OCI-LY3 (cell line): ENCODE data around the gene INPP5A.

Experiments used
- H2AFZ ChIP-seq: fragments of 200-600, 300-600 bp; shearing (Covaris generic); 2 replicates; pipeline ENCODE4 v1.6.0; 2014; ENCODE audit warnings: antibody characterized with exemption, low read depth, low read length
- H3K27ac ChIP-seq: fragments of 200-600, 300-600 bp; sonication (generic); 2 replicates; pipeline ENCODE4 v1.5.1; 2014; ENCODE audit warnings: mild to moderate bottlenecking, low read length, moderate library complexity, mixed read lengths
- H3K27me3 ChIP-seq: fragments of 200-600, 300-600 bp; sonication (generic); 2 replicates; pipeline ENCODE4 v1.6.1; 2014; ENCODE audit warnings: low read depth, low read length, mixed read lengths
- H3K36me3 ChIP-seq: fragments of 200-600, 300-600 bp; sonication (generic); replicated peaks from 2 replicates; pipeline ENCODE3; 2014; ENCODE audit warnings: low read depth, low read length, mixed read lengths
- H3K4me1 ChIP-seq: fragments of 300-600, 200-600 bp; sonication (generic); 2 replicates; pipeline ENCODE4 v1.6.1; 2014; ENCODE audit warnings: low read length, mixed read lengths
- H3K4me2 ChIP-seq: fragments of 200-600, 300-600 bp; sonication (generic); 2 replicates; pipeline ENCODE4 v1.6.1; 2014; ENCODE audit warnings: low read length, mixed read lengths
- H3K4me3 ChIP-seq: fragments of 300-600, 200-600 bp; sonication (generic); 2 replicates; pipeline ENCODE4 v1.5.1; 2014; ENCODE audit warnings: antibody characterized with exemption, mild to moderate bottlenecking, low read length, moderate library complexity
- H3K79me2 ChIP-seq: fragments of 300-600, 200-600 bp; shearing (Covaris generic); 2 replicates; pipeline ENCODE4 v1.6.1; 2014; ENCODE audit warnings: mild to moderate bottlenecking, low read length, mixed read lengths
- H3K9ac ChIP-seq: fragments of 300-600, 200-600 bp; shearing (Covaris generic); 2 replicates; pipeline ENCODE4 v1.6.0; 2014; ENCODE audit warnings: mild to moderate bottlenecking, low read length, moderate library complexity
- H3K9me3 ChIP-seq: fragments of 200-600, 300-600 bp; shearing (Covaris generic); 2 replicates; pipeline ENCODE4 v1.6.1; 2014; ENCODE audit warnings: low read length, mixed read lengths; ENCODE audit not compliant: insufficient read depth
- H4K20me1 ChIP-seq: fragments of 200-600, 300-600 bp; sonication (generic); 2 replicates; pipeline ENCODE4 v1.6.1; 2016; ENCODE audit warnings: low read length, mixed read lengths; ENCODE audit not compliant: insufficient read depth
- EZH2phosphoT487 ChIP-seq: fragments of 200-600 bp; shearing (Covaris generic); IDR thresholded peaks from 2 replicates; pipeline ENCODE4 v1.6.1; 2018; ENCODE audit warnings: antibody characterized with exemption, mixed run types, low read depth
- TF ChIP-seq, protein P1 (sequence below): fragments of 200-600, 300-600 bp; sonication (generic); IDR thresholded peaks from 2 replicates; pipeline ENCODE4 v1.5.1; 2014; ENCODE audit warnings: antibody characterized with exemption, low read length, low read depth

Gene INPP5A

DNA sequence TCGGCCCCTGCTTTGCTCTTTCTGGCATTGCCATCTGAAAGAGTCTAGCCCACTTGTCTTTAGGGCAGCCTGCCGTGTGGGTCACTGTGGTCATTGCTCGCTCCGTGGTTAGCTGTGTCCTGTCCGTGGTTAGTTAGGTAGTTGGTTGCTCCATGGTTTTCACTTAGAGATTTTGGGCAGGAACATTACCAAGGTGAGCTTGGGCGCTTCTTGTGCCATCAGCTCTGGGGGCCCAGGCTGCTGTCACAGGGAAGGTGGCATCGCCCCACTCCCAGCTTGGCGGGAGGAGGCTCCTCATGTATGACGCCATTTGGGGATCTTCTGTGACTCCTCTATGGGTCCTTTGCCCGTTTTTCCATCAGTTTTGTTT, 53.1 kb downstream of the INPP5A start:
- H3K4me3 ChIP-seq, result no peak overlapping the region
- no peaks in the 10 kb centered on the region for H4K20me1 ChIP-seq
- H3K9me3 ChIP-seq, result no peaks in the 10 kb centered on the region
- no peaks in the 10 kb centered on the region for H3K27me3 ChIP-seq
- no peaks in the 10 kb centered on the region for H3K79me2 ChIP-seq
- TF ChIP-seq, protein P1, sequence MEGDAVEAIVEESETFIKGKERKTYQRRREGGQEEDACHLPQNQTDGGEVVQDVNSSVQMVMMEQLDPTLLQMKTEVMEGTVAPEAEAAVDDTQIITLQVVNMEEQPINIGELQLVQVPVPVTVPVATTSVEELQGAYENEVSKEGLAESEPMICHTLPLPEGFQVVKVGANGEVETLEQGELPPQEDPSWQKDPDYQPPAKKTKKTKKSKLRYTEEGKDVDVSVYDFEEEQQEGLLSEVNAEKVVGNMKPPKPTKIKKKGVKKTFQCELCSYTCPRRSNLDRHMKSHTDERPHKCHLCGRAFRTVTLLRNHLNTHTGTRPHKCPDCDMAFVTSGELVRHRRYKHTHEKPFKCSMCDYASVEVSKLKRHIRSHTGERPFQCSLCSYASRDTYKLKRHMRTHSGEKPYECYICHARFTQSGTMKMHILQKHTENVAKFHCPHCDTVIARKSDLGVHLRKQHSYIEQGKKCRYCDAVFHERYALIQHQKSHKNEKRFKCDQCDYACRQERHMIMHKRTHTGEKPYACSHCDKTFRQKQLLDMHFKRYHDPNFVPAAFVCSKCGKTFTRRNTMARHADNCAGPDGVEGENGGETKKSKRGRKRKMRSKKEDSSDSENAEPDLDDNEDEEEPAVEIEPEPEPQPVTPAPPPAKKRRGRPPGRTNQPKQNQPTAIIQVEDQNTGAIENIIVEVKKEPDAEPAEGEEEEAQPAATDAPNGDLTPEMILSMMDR, result no peak
- no peak for TF ChIP-seq EZH2phosphoT487
- H2AFZ ChIP-seq, result no peak overlapping the region
- H3K36me3 ChIP-seq, result no peaks in the 10 kb centered on the region
- no peak overlapping the region for H3K4me2 ChIP-seq
- peaks cover 9% of the 10 kb centered on the region for H3K4me1 ChIP-seq
- H3K9ac ChIP-seq, result no peak overlapping the region
- H3K27ac ChIP-seq, result no peak overlapping the region

- H4K20me1 ChIP-seq, result no peaks in the 10 kb centered on the region
- H3K27me3 ChIP-seq, result no peaks in the 10 kb centered on the region
- no peak overlapping the region for H3K4me2 ChIP-seq
- no peak overlapping the region for H2AFZ ChIP-seq
- no peak overlapping the region for H3K9ac ChIP-seq
- no peaks in the 10 kb centered on the region for H3K79me2 ChIP-seq
- no peak overlapping the region for H3K4me3 ChIP-seq
- H3K9me3 ChIP-seq, result no peaks in the 10 kb centered on the region
- H3K36me3 ChIP-seq, result no peaks in the 10 kb centered on the region
- TF ChIP-seq, protein P1, result no peak
- TF ChIP-seq EZH2phosphoT487, result no peak
- no peak overlapping the region for H3K27ac ChIP-seq
- peaks cover 9% of the 10 kb centered on the region for H3K4me1 ChIP-seq
Observed at GRCh38 chr10:132591166-132591971, 53.8 kb downstream of the INPP5A start.

DNA sequence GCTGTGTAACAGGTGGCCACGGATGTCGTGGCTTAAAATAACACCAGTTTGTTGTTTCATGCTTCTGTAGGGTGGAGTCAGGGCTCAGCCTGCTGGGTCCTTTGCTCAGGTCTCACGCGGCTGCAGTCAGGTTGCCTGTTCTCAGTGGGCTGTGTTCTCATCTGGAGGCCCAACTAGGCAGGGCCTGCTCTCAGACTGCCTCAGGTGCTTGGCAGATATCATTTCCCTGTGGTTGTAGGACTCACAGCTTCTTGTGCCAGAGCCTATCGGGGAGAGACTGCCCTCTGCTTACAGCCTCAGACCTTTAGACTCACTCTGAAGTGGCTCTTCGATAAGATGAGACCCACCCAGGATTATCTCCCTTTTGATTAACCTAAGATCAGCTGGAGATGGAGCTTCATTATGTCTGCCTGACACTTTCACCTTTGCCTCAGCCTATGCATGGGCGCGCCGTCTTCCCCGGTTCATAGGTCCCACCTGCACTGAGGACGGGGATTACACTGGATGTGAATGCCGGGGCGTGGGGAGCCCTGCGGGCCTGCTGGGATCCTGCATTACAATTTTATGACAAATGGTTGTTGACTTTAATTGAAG, 55.3 kb downstream of the INPP5A start:
- H3K4me1 ChIP-seq, result peaks cover 9% of the 10 kb centered on the region
- H3K9me3 ChIP-seq, result no peaks in the 10 kb centered on the region
- no peak overlapping the region for H3K9ac ChIP-seq
- no peaks in the 10 kb centered on the region for H4K20me1 ChIP-seq
- TF ChIP-seq, protein P1, result no peak
- TF ChIP-seq EZH2phosphoT487, result no peak
- no peak overlapping the region for H3K27ac ChIP-seq
- no peak overlapping the region for H3K4me2 ChIP-seq
- no peaks in the 10 kb centered on the region for H3K79me2 ChIP-seq
- no peak overlapping the region for H2AFZ ChIP-seq
- H3K4me3 ChIP-seq, result no peak overlapping the region
- H3K36me3 ChIP-seq, result no peaks in the 10 kb centered on the region
- no peaks in the 10 kb centered on the region for H3K27me3 ChIP-seq

GRCh38 chr10:132593389-132593788, 55.8 kb downstream of the INPP5A start:
- no peak overlapping the region for H3K9ac ChIP-seq
- no peaks in the 10 kb centered on the region for H3K36me3 ChIP-seq
- no peak overlapping the region for H3K4me2 ChIP-seq
- no peaks in the 10 kb centered on the region for H3K27me3 ChIP-seq
- H4K20me1 ChIP-seq, result no peaks in the 10 kb centered on the region
- peaks cover 9% of the 10 kb centered on the region for H3K4me1 ChIP-seq
- TF ChIP-seq EZH2phosphoT487, result no peak
- TF ChIP-seq, protein P1, result no peak
- no peak overlapping the region for H3K4me3 ChIP-seq
- H3K27ac ChIP-seq, result no peak overlapping the region
- no peaks in the 10 kb centered on the region for H3K79me2 ChIP-seq
- no peak overlapping the region for H2AFZ ChIP-seq
- no peaks in the 10 kb centered on the region for H3K9me3 ChIP-seq
